ENCODE data around the gene IRX2.

Gene IRX2

GRCh38 chr5:2727550-2727949, 23.9 kb downstream of the IRX2 start:
- Histone ChIP-seq H2AFZ (ENCODE audit: low read depth, low read length) (no peak overlapping the region), H4K91ac (ENCODE audit: low read length) (no peak overlapping the region), H3K9me3 (ENCODE audit: control insufficient read depth, low read length) (no peaks in the 10 kb centered on the region), H4K8ac (ENCODE audit: low read length) (no peak overlapping the region), H2BK5ac (ENCODE audit: low read depth, low read length, poor library complexity, severe bottlenecking) (no peak overlapping the region), H2BK15ac (ENCODE audit: low read depth, poor library complexity, severe bottlenecking) (no peak overlapping the region), H3K27ac (ENCODE audit: low read length, poor library complexity, severe bottlenecking) (no peak overlapping the region), H3K4me3 (ENCODE audit: insufficient read depth in 1 of 2, low read depth in 1 of 2, low read length in 2 of 2) (no peak overlapping the region), H3K4ac (ENCODE audit: low read depth in 1 of 2, low read length in 2 of 2) (no peak overlapping the region), H3K18ac (ENCODE audit: low read depth in 1 of 2, low read length in 2 of 2) (no peak overlapping the region), H2BK12ac (ENCODE audit: low read length in 2 of 2) (no peak overlapping the region), H3K4me2 (ENCODE audit: low read length, poor library complexity, severe bottlenecking) (no peak overlapping the region), H2BK120ac (ENCODE audit: low read depth, low read length) (no peak overlapping the region), H3K9ac (ENCODE audit: low read length) (no peak overlapping the region), H3K23ac (ENCODE audit: low read length in 2 of 2) (no peak overlapping the region), H2AK5ac (ENCODE audit: low read length, severe bottlenecking) (no peak overlapping the region), H3K27me3 (ENCODE audit: control insufficient read depth in 1 of 2, insufficient read depth in 1 of 2, low read length in 2 of 2) (peaks cover 0 to 54% of the 10 kb centered on the region in 2 experiments), H3K79me1 (replicated peaks; ENCODE audit: low read length, poor library complexity, severe bottlenecking) (no peaks in the 10 kb centered on the region), H3K36me3 (ENCODE audit: control insufficient read depth in 1 of 2, insufficient read depth in 2 of 2, low read depth in 1 of 2, low read length in 2 of 2) (no peaks in the 10 kb centered on the region), H3K14ac (ENCODE audit: low read length in 2 of 2) (no peak overlapping the region), H3K4me1 (ENCODE audit: control insufficient read depth, insufficient read depth, low read depth, low read length) (no peaks in the 10 kb centered on the region)
- WGBS, result 76% methylated on average over 19 of the region's 19 CpGs
- DNase-seq, result no peak

GRCh38 chr5:2725980-2726765, 25.3 kb downstream of the IRX2 start:
- 87% methylated on average over 21 of the region's 23 CpGs for WGBS
- Histone ChIP-seq H3K4me2 (ENCODE audit: low read length, poor library complexity, severe bottlenecking) (no peak overlapping the region), H3K9me3 (ENCODE audit: control insufficient read depth, low read length) (no peaks in the 10 kb centered on the region), H3K4ac (ENCODE audit: low read depth in 1 of 2, low read length in 2 of 2) (no peak overlapping the region), H2AK5ac (ENCODE audit: low read length, severe bottlenecking) (no peak overlapping the region), H3K79me1 (replicated peaks; ENCODE audit: low read length, poor library complexity, severe bottlenecking) (no peaks in the 10 kb centered on the region), H3K14ac (ENCODE audit: low read length in 2 of 2) (no peak overlapping the region), H2BK12ac (ENCODE audit: low read length in 2 of 2) (no peak overlapping the region), H3K27ac (ENCODE audit: low read length, poor library complexity, severe bottlenecking) (no peak overlapping the region), H3K4me1 (ENCODE audit: control insufficient read depth, insufficient read depth, low read depth, low read length) (no peaks in the 10 kb centered on the region), H2BK120ac (ENCODE audit: low read depth, low read length) (no peak overlapping the region), H2BK5ac (ENCODE audit: low read depth, low read length, poor library complexity, severe bottlenecking) (no peak overlapping the region), H2BK15ac (ENCODE audit: low read depth, poor library complexity, severe bottlenecking) (no peak overlapping the region), H4K91ac (ENCODE audit: low read length) (no peak overlapping the region), H3K36me3 (ENCODE audit: control insufficient read depth in 1 of 2, insufficient read depth in 2 of 2, low read depth in 1 of 2, low read length in 2 of 2) (no peaks in the 10 kb centered on the region), H3K18ac (ENCODE audit: low read depth in 1 of 2, low read length in 2 of 2) (no peak overlapping the region), H3K23ac (ENCODE audit: low read length in 2 of 2) (no peak overlapping the region), H3K4me3 (ENCODE audit: insufficient read depth in 1 of 2, low read depth in 1 of 2, low read length in 2 of 2) (no peak overlapping the region), H3K27me3 (ENCODE audit: control insufficient read depth in 1 of 2, insufficient read depth in 1 of 2, low read length in 2 of 2) (peaks cover 0 to 49% of the 10 kb centered on the region in 2 experiments), H3K9ac (ENCODE audit: low read length) (no peak overlapping the region), H4K8ac (ENCODE audit: low read length) (no peak overlapping the region), H2AFZ (ENCODE audit: low read depth, low read length) (no peak overlapping the region)
- DNase-seq, result no peak

GRCh38 chr5:2724831-2725230, 26.6 kb downstream of the IRX2 start:
- H3K14ac ChIP-seq (ENCODE audit: low read length in 2 of 2), result no peak overlapping the region
- no peak overlapping the region for H2BK15ac ChIP-seq (ENCODE audit: low read depth, poor library complexity, severe bottlenecking)
- H3K4ac ChIP-seq (ENCODE audit: low read depth in 1 of 2, low read length in 2 of 2), result no peak overlapping the region
- H3K27ac ChIP-seq (ENCODE audit: low read length, poor library complexity, severe bottlenecking), result no peak overlapping the region
- H2BK120ac ChIP-seq (ENCODE audit: low read depth, low read length), result no peak overlapping the region
- no peaks in the 10 kb centered on the region for H3K9me3 ChIP-seq (ENCODE audit: control insufficient read depth, low read length)
- H3K4me1 ChIP-seq (ENCODE audit: control insufficient read depth, insufficient read depth, low read depth, low read length), result no peaks in the 10 kb centered on the region
- no peak overlapping the region for H3K4me2 ChIP-seq (ENCODE audit: low read length, poor library complexity, severe bottlenecking)
- no peak overlapping the region for H4K91ac ChIP-seq (ENCODE audit: low read length)
- no peak for DNase-seq
- no peak overlapping the region for H3K4me3 ChIP-seq (ENCODE audit: insufficient read depth in 1 of 2, low read depth in 1 of 2, low read length in 2 of 2)
- H2BK12ac ChIP-seq (ENCODE audit: low read length in 2 of 2), result no peak overlapping the region
- no peaks in the 10 kb centered on the region for H3K79me1 ChIP-seq (replicated peaks; ENCODE audit: low read length, poor library complexity, severe bottlenecking)
- H2AK5ac ChIP-seq (ENCODE audit: low read length, severe bottlenecking), result no peak overlapping the region
- no peaks in the 10 kb centered on the region for H3K36me3 ChIP-seq (ENCODE audit: control insufficient read depth in 1 of 2, insufficient read depth in 2 of 2, low read depth in 1 of 2, low read length in 2 of 2)
- 79% methylated on average over 3 of the region's 5 CpGs for WGBS
- H2BK5ac ChIP-seq (ENCODE audit: low read depth, low read length, poor library complexity, severe bottlenecking), result no peak overlapping the region
- H3K18ac ChIP-seq (ENCODE audit: low read depth in 1 of 2, low read length in 2 of 2), result no peak overlapping the region
- H3K23ac ChIP-seq (ENCODE audit: low read length in 2 of 2), result no peak overlapping the region
- no peak overlapping the region for H2AFZ ChIP-seq (ENCODE audit: low read depth, low read length)
- H3K27me3 ChIP-seq (ENCODE audit: control insufficient read depth in 1 of 2, insufficient read depth in 1 of 2, low read length in 2 of 2), result peaks cover 0 to 46% of the 10 kb centered on the region in 2 experiments
- H4K8ac ChIP-seq (ENCODE audit: low read length), result no peak overlapping the region
- no peak overlapping the region for H3K9ac ChIP-seq (ENCODE audit: low read length)

- Histone ChIP-seq H3K4me3 (ENCODE audit: insufficient read depth in 1 of 2, low read depth in 1 of 2, low read length in 2 of 2) (peak overlapping the region in 1 of 2 experiments; percentile 34), H2AK5ac (ENCODE audit: low read length, severe bottlenecking) (no peak overlapping the region), H3K36me3 (ENCODE audit: control insufficient read depth in 1 of 2, insufficient read depth in 2 of 2, low read depth in 1 of 2, low read length in 2 of 2) (no peaks in the 10 kb centered on the region), H3K23ac (ENCODE audit: low read length in 2 of 2) (no peak overlapping the region), H4K91ac (ENCODE audit: low read length) (no peak overlapping the region), H2BK120ac (ENCODE audit: low read depth, low read length) (no peak overlapping the region), H3K18ac (ENCODE audit: low read depth in 1 of 2, low read length in 2 of 2) (no peak overlapping the region), H2BK5ac (ENCODE audit: low read depth, low read length, poor library complexity, severe bottlenecking) (no peak overlapping the region), H2AFZ (ENCODE audit: low read depth, low read length) (no peak overlapping the region), H3K4me1 (ENCODE audit: control insufficient read depth, insufficient read depth, low read depth, low read length) (no peaks in the 10 kb centered on the region), H4K8ac (ENCODE audit: low read length) (no peak overlapping the region), H3K4me2 (ENCODE audit: low read length, poor library complexity, severe bottlenecking) (no peak overlapping the region), H2BK12ac (ENCODE audit: low read length in 2 of 2) (no peak overlapping the region), H3K9ac (ENCODE audit: low read length) (no peak overlapping the region), H3K14ac (ENCODE audit: low read length in 2 of 2) (no peak overlapping the region), H3K27me3 (ENCODE audit: control insufficient read depth in 1 of 2, insufficient read depth in 1 of 2, low read length in 2 of 2) (peaks cover 0 to 44% of the 10 kb centered on the region in 2 experiments), H3K79me1 (replicated peaks; ENCODE audit: low read length, poor library complexity, severe bottlenecking) (no peaks in the 10 kb centered on the region), H3K9me3 (ENCODE audit: control insufficient read depth, low read length) (no peaks in the 10 kb centered on the region), H3K4ac (ENCODE audit: low read depth in 1 of 2, low read length in 2 of 2) (no peak overlapping the region), H3K27ac (ENCODE audit: low read length, poor library complexity, severe bottlenecking) (no peak overlapping the region), H2BK15ac (ENCODE audit: low read depth, poor library complexity, severe bottlenecking) (no peak overlapping the region)
- 75% methylated on average over 9 of the region's 12 CpGs for WGBS
- no peak for DNase-seq
Measured at GRCh38 chr5:2724031-2724581, 27.4 kb downstream of the IRX2 start.
